HPDE6-E6E7 (cell line): ENCODE data around the gene JAG1.
"Not testable (repeated sequence)": the region's sequence is repeated elsewhere in the genome, so short reads cannot be mapped to it uniquely, and the experiment has no call there.

ENCODE experiments used
- DNase-seq: peaks from one replicate; pipeline ENCODE4 v3.0.0; 2011; ENCODE audit warnings: missing footprints; ENCODE audit errors: extremely low spot score

Gene JAG1

DNA sequence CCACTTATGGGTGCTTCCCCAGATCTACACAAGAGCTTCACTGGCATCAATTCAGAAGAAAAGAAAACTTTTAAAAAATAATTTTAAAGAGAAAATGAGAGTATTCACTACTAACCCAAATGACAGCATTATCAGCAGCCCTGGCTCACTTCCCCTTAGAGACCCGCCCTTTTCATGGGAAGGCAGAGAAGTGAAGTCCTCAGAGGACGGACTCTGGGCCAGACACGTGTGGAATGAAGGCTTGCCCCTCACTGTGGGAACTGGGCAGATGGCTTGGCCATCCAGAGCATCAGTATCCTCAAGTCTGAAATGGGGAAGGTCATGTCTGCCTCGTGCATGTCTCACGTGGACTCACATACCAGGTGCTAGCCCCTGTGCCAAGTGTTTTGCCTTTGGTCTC is 63.5 kb downstream of the JAG1 start:
- no peak for DNase-seq

DNA sequence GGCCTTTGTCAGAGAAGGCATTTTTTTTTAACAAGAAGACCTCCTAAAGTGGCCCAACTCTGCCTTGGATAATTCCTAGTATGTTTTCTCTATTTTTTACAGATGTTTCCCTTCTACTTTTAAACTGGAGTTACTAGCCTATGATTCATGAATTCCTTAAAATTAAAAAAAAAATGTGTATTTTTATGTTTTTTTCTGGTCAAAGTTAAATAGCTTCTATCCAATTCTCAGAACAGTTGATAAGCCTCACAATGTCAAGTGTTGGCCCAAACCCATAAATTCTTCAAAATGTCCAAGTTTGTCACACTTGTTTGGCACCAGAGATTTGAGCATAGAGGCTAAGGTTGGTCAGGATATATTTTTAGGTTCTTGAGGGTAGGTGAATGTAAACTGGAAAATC is 64.0 kb downstream of the JAG1 start:
- no peak for DNase-seq

DNA sequence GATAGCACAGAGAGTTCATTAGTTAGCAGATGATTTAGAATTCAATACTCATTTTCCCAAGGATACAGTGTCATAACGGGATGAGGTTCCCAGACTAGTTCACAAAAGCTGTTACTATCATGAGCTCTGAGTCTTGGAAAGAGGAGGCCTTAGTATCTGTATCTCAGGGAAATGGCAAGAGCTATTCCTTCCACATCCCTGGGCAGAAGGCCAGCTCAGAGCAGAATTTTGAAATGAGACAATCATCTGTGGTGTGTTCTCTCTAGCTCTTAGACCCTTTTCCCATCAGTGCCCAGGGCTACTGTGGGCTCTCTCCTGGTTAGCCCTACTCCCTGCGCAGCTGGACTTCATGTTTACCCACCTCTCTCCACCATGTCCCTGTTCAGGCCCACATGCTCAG is 64.5 kb downstream of the JAG1 start:
- DNase-seq: no peak

DNA sequence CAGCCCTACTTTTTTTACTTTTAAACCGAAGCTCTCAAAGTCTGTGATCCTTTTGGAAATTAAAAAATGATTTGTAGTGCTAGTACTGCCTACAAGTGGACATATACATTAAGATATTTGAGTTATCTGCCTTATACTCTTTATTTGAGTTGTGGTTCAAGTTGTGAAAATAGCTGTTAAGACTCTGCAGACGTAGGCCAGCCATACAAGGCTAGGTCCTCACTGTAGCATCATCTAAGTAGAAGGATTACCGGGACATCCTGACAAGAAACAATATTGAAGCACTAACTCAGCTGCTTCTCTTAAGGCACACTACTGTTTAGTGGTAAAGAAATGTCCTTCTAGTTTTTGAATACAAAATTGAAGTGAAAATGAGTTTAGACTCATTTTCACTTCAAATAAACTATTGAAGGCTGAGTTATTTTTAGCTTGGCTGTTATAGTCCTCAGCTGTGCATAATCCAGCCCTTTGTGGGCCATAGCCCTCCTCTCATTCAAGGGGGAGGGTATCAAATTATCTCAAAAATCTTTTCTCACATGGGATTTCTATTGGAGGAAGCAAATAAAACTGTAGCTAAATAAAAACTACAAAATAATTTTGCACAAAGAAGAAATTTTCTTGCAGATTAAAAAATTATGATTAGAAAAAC is 68.1 kb downstream of the JAG1 start:
- DNase-seq: no peak

DNA sequence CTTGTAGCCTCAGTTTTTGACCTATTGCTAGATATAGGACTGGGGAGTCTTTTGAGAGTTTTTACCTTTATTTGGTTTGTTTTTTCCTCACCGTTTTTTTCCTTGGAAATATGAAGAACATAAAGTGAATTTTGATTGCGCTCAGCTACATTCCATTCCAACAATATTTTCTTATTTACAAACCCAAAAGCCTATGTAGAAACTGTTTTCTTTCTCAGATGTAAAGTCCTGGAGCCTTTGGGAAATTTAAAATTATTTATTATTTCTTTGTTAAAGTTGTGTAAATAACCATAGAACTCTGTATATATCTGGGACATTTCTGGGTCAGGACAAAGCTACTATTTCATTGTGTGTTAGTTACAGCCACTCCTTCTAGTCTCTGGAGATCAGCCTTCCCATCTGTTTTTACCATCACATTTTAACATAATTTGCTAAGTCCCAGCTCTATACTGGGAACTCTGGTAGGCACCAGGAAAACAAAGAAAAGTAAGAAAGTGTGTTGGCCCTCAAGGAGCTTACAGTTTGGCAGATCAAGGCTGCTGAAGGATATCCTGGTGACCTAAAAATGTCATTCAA is 68.8 kb downstream of the JAG1 start:
- no peak for DNase-seq

DNA sequence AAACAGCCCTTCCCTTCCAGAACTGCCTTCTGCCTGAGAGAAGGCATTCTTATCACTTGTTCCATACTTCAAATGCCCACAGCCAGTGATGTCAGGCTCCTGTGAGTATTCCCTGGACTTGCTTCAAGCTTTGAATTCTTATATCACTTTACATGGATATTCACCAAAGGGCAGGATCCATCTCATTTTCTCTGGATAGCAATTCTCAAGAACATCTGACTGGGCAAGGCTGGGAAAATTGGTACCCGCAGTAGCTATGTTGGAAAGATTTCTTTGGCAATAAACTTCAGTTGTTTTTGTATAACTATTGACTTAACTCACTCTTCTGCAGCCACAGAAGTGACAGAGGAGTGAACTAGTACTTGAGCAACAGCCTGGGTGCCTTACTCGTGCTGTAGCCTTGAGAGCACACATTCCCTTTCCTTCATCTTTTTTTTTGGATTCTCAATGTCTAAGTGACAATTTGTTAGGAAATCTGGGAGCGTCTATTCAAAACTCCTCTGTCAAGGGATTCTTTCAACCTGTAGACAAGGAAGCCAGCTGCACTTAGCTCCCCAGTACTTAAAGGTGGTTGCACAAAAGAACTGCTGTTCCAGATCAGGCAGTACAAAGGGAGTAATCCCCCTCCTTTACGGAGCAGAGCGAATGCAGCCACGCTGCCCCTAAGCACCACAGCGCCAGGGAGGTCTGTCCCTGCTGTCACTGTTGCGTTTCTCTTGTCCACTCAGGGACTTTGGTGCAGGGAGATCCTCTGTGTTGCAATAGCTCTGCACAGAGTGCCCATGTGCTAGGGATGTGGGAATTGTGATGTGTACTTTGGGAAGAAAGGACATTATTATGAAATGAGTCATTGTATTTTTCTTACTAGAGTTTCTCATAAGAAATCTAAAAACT is 69.6 kb downstream of the JAG1 start:
- peak; percentile 63 for DNase-seq

DNA sequence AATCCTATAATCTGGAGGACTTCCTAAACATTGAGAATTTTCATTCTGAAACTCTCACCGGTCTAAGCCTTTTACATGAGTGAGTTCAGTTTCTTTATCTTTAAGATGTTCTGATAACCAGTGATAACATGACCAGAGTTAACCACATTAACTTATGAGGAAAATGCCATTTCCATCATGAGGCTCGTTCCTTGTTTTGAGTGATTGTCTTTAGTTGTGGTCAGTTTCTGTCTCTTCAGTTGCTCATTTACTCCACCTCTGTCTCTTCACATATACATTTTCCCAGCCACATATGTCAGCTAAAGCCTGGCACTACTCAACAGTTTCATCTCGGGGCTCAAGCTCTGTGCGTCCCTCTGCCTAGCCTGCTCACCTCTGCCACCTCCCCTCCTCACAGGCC is 70.4 kb downstream of the JAG1 start:
- DNase-seq: no peak

DNA sequence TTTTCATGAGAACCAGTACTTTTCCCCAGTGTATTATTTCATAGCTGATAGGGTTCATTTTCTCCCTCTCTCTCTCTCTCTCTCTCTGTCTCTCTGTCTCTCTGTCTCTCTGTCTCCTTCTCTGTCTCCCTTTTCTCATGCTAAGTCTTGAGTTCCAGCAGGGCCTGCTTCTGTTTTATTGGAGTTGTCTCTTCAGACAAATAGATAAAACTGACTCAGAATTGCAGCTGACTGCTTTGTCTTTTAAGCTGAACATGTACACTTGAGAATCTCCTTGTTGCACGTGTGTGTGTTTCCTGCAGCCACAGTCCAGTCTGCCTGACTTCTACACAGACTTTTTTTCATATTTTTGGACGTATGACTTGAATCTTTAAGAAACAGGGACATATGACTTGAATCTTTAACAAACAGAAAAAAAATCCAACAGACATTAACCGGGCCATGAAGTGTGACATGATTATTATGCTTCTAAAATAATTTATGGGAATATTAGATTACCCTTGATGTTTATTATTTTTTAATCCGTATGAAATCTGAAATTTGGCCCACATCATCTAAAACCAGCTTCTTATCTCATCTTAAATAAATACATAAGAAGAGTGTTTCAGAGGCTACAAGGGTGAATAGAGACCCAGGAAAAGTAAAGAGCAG is 71.5 kb downstream of the JAG1 start:
- no peak for DNase-seq

DNA sequence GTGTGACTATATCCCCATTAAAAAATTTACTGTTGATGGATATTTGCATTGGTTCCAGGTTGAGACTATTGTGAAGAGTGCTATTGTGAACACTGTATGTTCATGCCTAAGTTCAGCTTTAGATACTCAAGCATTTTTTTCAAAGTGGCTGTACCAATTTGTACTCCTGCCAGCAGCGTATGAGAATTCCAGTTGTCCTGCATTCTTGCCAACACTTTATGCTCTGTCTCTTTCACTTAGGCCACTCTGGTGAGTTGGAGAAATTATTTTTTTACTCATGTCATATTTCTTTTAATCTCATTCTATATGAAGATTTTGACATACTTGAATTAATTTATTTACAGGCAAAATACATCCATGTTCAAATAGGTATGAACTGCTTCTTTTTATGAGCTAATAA is 76.2 kb downstream of the JAG1 start:
- DNase-seq: no peak

DNA sequence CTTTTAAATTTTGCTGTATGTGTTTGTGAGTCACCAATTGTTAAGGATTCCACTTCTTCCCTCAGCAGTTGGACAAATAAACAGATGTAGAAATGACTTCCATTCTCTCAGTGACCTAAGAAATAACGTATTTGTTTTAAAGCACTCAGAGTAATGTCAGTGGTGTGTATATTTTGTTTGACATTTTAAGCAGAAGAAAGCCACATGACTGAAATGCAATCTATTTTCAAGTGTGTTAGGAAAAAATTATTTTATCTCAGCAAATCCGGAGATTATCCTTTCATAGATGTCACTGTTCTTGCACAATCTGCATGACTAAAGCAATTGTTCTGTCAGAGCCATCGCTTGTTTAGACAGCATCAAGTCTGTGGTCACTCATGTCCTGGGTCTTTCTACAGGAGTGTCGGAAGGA is 77.1 kb downstream of the JAG1 start:
- DNase-seq: peak; percentile 66

DNA sequence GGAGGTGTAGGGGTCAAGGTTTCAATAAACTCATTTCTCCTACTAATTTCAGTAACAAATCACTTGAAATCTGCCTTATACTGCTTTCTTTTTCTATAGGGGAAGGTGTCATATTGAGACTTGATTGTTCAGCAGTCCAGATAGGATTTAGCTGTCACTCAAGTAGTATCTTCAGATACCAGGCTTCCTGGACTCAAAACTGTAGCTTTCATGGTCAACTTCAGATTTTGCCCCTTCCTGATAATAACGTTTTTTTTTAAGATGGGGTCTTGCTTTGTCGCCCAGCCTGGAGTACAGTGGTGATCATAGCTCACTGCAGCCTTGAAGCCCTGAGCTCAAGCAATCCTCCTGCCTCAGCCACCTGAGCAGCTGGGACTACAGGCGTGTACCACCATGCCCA is 77.8 kb downstream of the JAG1 start:
- no peak for DNase-seq

DNA sequence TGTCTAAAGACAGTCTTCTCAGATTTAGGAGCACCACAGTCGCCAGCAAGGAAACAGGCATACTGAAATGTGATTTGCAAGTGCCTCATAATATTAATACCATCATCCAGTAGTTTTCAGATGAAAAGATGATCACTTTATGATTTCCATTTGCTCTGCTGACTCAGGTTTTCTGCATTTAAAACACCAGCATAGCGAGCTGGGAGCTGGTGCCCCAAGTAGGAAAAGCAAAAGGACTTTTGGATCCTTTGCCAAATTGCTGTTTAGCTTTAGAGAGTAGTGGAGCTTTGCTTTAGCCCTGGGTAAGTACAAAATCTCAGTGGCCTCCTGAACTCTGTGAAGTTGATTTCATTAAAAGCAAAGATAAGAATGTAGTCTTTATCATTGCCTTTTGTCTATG is 78.5 kb downstream of the JAG1 start:
- no peak for DNase-seq

DNA sequence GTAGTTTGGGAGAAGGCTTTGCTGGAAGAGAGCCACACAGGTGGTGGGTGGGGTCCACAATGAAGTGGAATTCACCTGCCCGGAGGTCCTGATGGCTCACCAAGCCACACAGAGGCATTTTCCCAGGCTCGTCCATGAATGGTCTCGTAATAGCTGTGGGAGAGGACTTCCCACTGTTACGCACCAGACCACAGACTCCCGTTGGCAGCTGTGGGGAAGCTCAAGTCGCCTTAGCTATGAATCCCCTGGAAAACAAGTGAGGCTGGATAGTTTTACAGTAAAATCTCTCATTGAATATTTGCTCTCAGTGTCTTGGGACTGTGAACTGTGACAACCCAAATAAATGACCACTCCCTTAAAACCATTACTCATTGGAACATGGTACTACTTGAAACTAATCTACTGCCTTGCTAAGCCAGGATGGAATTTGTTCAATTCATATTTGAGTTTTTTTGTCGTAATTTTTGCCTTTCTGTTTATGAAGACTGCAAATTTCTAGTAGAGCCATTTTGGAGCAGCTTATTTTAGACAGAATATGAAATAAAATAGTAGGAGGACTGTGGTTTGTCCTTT is 79.4 kb downstream of the JAG1 start:
- no peak for DNase-seq

DNA sequence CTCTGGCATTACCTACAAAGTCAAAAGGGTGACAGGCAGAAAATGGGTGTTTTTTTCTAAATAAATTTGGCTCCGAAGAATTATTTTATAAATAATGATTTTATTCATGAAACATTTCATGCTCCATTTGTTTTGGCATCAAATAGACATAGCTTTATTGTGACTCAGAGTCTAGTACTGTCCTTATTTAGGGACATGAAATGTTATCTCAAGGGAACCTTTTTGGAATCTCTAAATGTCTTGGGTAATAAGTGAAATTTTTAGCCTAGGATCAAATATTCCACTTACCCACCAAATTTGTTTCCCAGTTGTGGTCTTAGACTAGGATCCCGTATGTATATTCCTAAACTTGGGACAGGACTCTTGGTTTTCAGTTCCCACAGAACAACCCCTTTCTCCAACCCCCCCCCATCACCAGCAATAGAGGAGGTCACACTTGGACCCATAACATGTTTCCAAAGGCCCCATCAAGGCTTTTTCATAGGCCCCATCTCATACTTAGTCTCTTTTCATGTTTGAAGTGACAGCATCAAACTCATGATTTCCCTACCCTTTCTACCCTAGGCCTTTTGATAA is 81.8 kb downstream of the JAG1 start:
- DNase-seq: no peak

DNA sequence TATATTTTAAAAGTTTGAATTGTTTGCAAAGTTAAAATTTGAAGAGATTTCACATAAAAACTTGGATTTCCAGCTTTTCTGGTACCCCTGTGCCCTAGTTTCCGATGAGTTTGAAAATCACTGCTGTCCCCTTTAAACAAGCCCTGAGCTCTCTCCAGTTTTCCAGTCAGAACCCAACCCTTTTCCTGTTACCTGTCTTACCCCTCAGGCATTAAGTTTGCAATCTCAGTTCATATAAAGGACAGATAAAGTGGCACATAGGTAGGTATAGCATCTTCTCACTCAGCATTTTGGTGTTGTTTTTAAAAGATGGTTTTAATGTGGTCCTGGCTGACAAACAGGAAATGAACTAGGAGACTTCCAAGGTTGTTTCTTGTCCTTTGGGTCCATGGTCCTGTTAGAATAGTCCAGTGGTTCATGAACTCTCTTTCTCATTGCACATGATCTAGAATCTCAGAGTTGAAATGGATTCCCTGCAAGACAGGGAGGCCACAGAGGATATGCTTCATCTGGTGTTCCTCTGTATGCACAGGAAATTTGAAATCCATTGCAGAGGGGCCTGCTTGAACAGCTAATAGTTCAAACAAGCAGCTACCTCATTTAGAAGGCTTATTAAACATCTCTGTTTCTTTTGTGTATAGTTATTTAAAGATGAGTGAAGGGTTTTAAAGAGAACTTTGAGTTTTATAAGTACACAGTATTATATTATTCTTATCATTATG is 82.7 kb downstream of the JAG1 start:
- no peak for DNase-seq

DNA sequence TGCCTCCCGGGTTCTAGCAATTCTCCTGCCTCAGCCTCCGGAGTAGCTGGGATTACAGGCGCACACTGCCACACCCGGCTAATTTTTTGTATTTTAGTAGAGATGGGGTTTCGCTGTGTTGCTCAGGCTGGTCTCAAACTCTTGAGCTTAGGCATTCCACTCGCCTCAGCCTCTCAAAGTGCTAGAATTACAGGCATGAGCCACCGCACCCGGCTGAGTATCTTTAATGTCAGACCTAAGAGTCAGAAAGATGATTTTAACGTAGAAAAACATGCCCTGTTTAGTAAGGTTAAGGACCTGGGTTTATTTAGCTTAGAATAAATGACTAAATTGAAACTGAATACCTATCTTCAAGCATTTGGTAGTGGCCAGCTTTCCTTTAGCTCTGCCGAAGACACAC is 83.4 kb downstream of the JAG1 start:
- DNase-seq: not testable (repeated sequence)
